BLaER1 (cell line): Measurements from ENCODE around the gene ARHGAP23.
"Not testable (repeated sequence)": the region's sequence is repeated elsewhere in the genome, so short reads cannot be mapped to it uniquely, and the experiment has no call there.

ENCODE experiments used
- H3K27ac ChIP-seq: shearing (Covaris generic); formaldehyde crosslinking; 2 replicates; pipeline ENCODE4 v1.8.1; 2022
- H3K27me3 ChIP-seq: shearing (Covaris generic); formaldehyde crosslinking; 2 replicates; pipeline ENCODE4 v1.8.1; 2022
- H3K36me3 ChIP-seq: shearing (Covaris generic); formaldehyde crosslinking; 2 replicates; pipeline ENCODE4 v1.8.1; 2022
- H3K4me1 ChIP-seq: shearing (Covaris generic); formaldehyde crosslinking; 2 replicates; pipeline ENCODE4 v1.8.1; 2022
- H3K4me2 ChIP-seq: shearing (Covaris generic); formaldehyde crosslinking; 2 replicates; pipeline ENCODE4 v1.8.1; 2022
- H3K4me3 ChIP-seq: shearing (Covaris generic); formaldehyde crosslinking; 2 replicates; pipeline ENCODE4 v1.8.1; 2022
- H3K9ac ChIP-seq: shearing (Covaris generic); formaldehyde crosslinking; 2 replicates; pipeline ENCODE4 v1.8.1; 2022
- H3K9me3 ChIP-seq: shearing (Covaris generic); formaldehyde crosslinking; 2 replicates; pipeline ENCODE4 v1.8.1; 2022
- H4K20me1 ChIP-seq: shearing (Covaris generic); formaldehyde crosslinking; 2 replicates; pipeline ENCODE4 v1.8.1; 2022
- Cebpa-rat ChIP-seq: shearing (Covaris generic); IDR thresholded peaks from 2 replicates; pipeline ENCODE4 v1.8.1; 2022

The ARHGAP23 gene

GRCh38 chr17:38512473-38513058, 84.3 kb downstream of the ARHGAP23 start:
- Histone ChIP-seq H4K20me1 (peaks cover 51% of the 10 kb centered on the region), H3K9me3 (no peaks in the 10 kb centered on the region), H3K36me3 (peaks cover 9% of the 10 kb centered on the region), H3K27me3 (peaks cover 42% of the 10 kb centered on the region), H3K4me3 (no peak overlapping the region), H3K4me2 (no peak overlapping the region), H3K27ac (no peak overlapping the region), H3K4me1 (peaks cover 10% of the 10 kb centered on the region), H3K9ac (no peak overlapping the region)
- no peak for TF ChIP-seq Cebpa-rat

GRCh38 chr17:38526526-38526925, 98.3 kb downstream of the ARHGAP23 start:
- not testable (repeated sequence) for H3K4me2 ChIP-seq, H3K4me1 ChIP-seq, H3K27me3 ChIP-seq, H3K36me3 ChIP-seq, H3K9ac ChIP-seq, H3K27ac ChIP-seq, H4K20me1 ChIP-seq, H3K4me3 ChIP-seq, H3K9me3 ChIP-seq

- not testable (repeated sequence) for H3K36me3 ChIP-seq, H3K4me2 ChIP-seq, H3K4me3 ChIP-seq, H4K20me1 ChIP-seq, H3K9me3 ChIP-seq, H3K27ac ChIP-seq, H3K27me3 ChIP-seq, H3K9ac ChIP-seq, H3K4me1 ChIP-seq
These were observed 99.9 kb downstream of the ARHGAP23 start for GRCh38 chr17:38528141-38528540.

- not testable (repeated sequence) for H3K4me2 ChIP-seq, H3K27me3 ChIP-seq, H4K20me1 ChIP-seq, H3K9me3 ChIP-seq, H3K9ac ChIP-seq, H3K36me3 ChIP-seq, H3K27ac ChIP-seq, H3K4me3 ChIP-seq
- H3K4me1 ChIP-seq = peaks cover 21% of the 10 kb centered on the region
These were observed 102.6 kb downstream of the ARHGAP23 start for GRCh38 chr17:38530856-38531255.

- not testable (repeated sequence) for H3K9ac ChIP-seq, H3K27me3 ChIP-seq, H3K9me3 ChIP-seq, H3K4me2 ChIP-seq, H3K4me3 ChIP-seq, H3K27ac ChIP-seq, H3K36me3 ChIP-seq, H4K20me1 ChIP-seq
- peaks cover 21% of the 10 kb centered on the region for H3K4me1 ChIP-seq
These were observed 103.5 kb downstream of the ARHGAP23 start for GRCh38 chr17:38531761-38532160.

- H3K4me1 ChIP-seq = peaks cover 21% of the 10 kb centered on the region
- H3K27me3 ChIP-seq = no peaks in the 10 kb centered on the region
- no peak for TF ChIP-seq Cebpa-rat
- no peak overlapping the region for H3K27ac ChIP-seq
- H3K36me3 ChIP-seq = no peaks in the 10 kb centered on the region
- H3K9ac ChIP-seq = no peak overlapping the region
- H3K9me3 ChIP-seq = no peaks in the 10 kb centered on the region
- H4K20me1 ChIP-seq = no peaks in the 10 kb centered on the region
- no peak overlapping the region for H3K4me3 ChIP-seq
- no peak overlapping the region for H3K4me2 ChIP-seq
These were observed 104.2 kb downstream of the ARHGAP23 start for GRCh38 chr17:38532451-38532850.

- peaks cover 21% of the 10 kb centered on the region for H3K4me1 ChIP-seq
- H3K27ac ChIP-seq = no peak overlapping the region
- H4K20me1 ChIP-seq = no peaks in the 10 kb centered on the region
- no peak overlapping the region for H3K4me2 ChIP-seq
- H3K27me3 ChIP-seq = no peaks in the 10 kb centered on the region
- no peak overlapping the region for H3K4me3 ChIP-seq
- H3K9me3 ChIP-seq = no peaks in the 10 kb centered on the region
- no peak for TF ChIP-seq Cebpa-rat
- H3K36me3 ChIP-seq = no peaks in the 10 kb centered on the region
- no peak overlapping the region for H3K9ac ChIP-seq
These were observed 105.0 kb downstream of the ARHGAP23 start for GRCh38 chr17:38533241-38533640.

- Histone ChIP-seq H3K9ac (no peak overlapping the region), H3K27me3 (no peaks in the 10 kb centered on the region), H4K20me1 (no peaks in the 10 kb centered on the region), H3K4me2 (peak overlapping the region; percentile 14; the same call in 1 of the 2 replicates), H3K4me3 (no peak overlapping the region), H3K9me3 (no peaks in the 10 kb centered on the region), H3K4me1 (peaks cover 21% of the 10 kb centered on the region), H3K27ac (no peak overlapping the region), H3K36me3 (no peaks in the 10 kb centered on the region)
- no peak for TF ChIP-seq Cebpa-rat
These were observed 105.7 kb downstream of the ARHGAP23 start for GRCh38 chr17:38533866-38534497.

GRCh38 chr17:38534498-38534885, 106.2 kb downstream of the ARHGAP23 start:
- TF ChIP-seq Cebpa-rat = no peak
- Histone ChIP-seq H3K36me3 (no peaks in the 10 kb centered on the region), H4K20me1 (no peaks in the 10 kb centered on the region), H3K4me2 (peak overlapping the region; percentile 14; the same call in 1 of the 2 replicates), H3K4me3 (no peak overlapping the region), H3K9ac (no peak overlapping the region), H3K4me1 (peaks cover 26% of the 10 kb centered on the region), H3K27me3 (no peaks in the 10 kb centered on the region), H3K27ac (no peak overlapping the region), H3K9me3 (no peaks in the 10 kb centered on the region)

GRCh38 chr17:38535886-38536285, 107.6 kb downstream of the ARHGAP23 start:
- H3K9me3 ChIP-seq = no peaks in the 10 kb centered on the region
- H3K4me2 ChIP-seq = no peak overlapping the region
- no peak for TF ChIP-seq Cebpa-rat
- H3K27ac ChIP-seq = no peak overlapping the region
- no peaks in the 10 kb centered on the region for H3K27me3 ChIP-seq
- no peaks in the 10 kb centered on the region for H4K20me1 ChIP-seq
- H3K4me1 ChIP-seq = peaks cover 23% of the 10 kb centered on the region
- H3K36me3 ChIP-seq = no peaks in the 10 kb centered on the region
- no peak overlapping the region for H3K9ac ChIP-seq
- no peak overlapping the region for H3K4me3 ChIP-seq

- no peak overlapping the region for H3K9ac ChIP-seq
- H3K4me1 ChIP-seq = peaks cover 23% of the 10 kb centered on the region
- H3K4me2 ChIP-seq = no peak overlapping the region
- no peaks in the 10 kb centered on the region for H3K27me3 ChIP-seq
- H3K27ac ChIP-seq = no peak overlapping the region
- H4K20me1 ChIP-seq = no peaks in the 10 kb centered on the region
- H3K36me3 ChIP-seq = no peaks in the 10 kb centered on the region
- TF ChIP-seq Cebpa-rat = no peak
- no peaks in the 10 kb centered on the region for H3K9me3 ChIP-seq
- H3K4me3 ChIP-seq = no peak overlapping the region
These were observed 108.4 kb downstream of the ARHGAP23 start for GRCh38 chr17:38536661-38537060.
